Right atrium auricular region (tissue), 2 donors: Measurements from ENCODE around the gene KLC4. TPM values are rescaled to one million over a fixed set of nuclear protein-coding genes. Genes with fewer than 3 reads are reported as not detected.

Source experiments
- DNase-seq: peaks from one replicate; pipeline ENCODE4 v3.0.0-alpha.2; 2019; ENCODE audit warnings: low spot score
- H3K27ac ChIP-seq, 2 donors: fragments of 200-600 bp; sonication (generic); 1 replicate in 1 of 2; 2 replicates in 1 of 2; pipeline ENCODE4 v1.5.1; 2016 to 2019
- H3K27me3 ChIP-seq, 2 donors: fragments of 200-600 bp; sonication (generic); one replicate each; pipeline versions ENCODE4 v1.5.1 to v1.6.0; 2017 to 2019
- H3K36me3 ChIP-seq: fragments of 200-600 bp; sonication (generic); one replicate; pipeline ENCODE4 v1.5.1; 2016
- H3K4me1 ChIP-seq, 2 donors: fragments of 200-600 bp; sonication (generic); one replicate each; pipeline versions ENCODE4 v1.5.1 to v1.6.0; 2017 to 2019
- H3K4me3 ChIP-seq, 2 donors: fragments of 200-600 bp; sonication (generic); 1 replicate in 1 of 2; 2 replicates in 1 of 2; pipeline ENCODE4 v1.5.1; 2017 to 2019; ENCODE audit warnings: mild to moderate bottlenecking in 1 of 2, moderate library complexity in 1 of 2
- H3K9me3 ChIP-seq, 2 donors: fragments of 200-600 bp; sonication (generic); one replicate each; pipeline ENCODE4 v1.5.1; 2019
- total RNA-seq, 2 donors: library from RNA; depleted of rRNA; stranded (reverse); fragments of >200 nt; gene quantifications; one replicate each; pipeline ENCODE4 v1.1.0, GENCODE V29; 2016
- TF ChIP-seq, protein P1 (sequence below), 2 donors: fragments of 200-600 bp; sonication (generic); IDR thresholded peaks; one replicate each; pipeline ENCODE4 v1.5.1; 2019; ENCODE audit warnings: antibody characterized with exemption in 2 of 2

The KLC4 gene
- total RNA-seq, 2 donors from 2014 or later: 22.5 to 46.5 TPM

DNA sequence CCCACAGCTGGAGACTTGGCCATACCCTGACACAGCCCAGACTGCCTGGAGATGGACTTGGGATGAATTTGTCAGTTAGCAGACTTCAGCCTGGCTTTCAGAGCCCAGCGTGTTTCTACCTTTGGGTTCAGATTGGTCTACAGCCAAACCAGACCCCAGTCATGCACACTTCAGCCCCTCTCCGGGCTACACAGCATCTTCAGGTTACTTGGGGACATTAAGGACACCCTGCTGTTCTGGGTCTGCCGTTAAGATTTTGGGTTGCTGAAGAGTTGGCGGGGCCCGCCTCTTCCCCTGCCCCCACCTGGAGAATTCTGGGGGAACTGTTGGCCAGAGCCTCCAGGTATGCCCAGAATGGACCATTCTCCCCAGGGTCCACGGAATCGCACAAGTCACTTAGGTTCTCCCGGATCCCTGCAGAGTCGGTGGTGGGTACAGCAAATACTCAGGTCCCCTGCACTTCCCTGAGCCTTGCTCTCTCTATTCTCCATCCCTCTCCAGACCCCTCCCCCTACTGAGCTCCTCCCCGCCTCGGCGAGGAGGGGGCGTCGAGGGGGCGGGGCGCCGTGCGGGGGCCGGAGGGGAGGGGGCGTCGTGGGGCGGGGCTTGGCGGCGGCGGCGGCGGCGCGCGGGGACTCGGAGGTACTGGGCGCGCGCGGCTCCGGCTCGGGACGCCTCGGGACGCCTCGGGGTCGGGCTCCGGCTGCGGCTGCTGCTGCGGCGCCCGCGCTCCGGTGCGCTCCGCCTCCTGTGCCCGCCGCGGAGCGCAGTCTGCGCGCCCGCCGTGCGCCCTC lies 16.4 kb downstream of the KLC4 start, which contains the start of gene PTK7:
PTK7 (plus strand) TSS at position 645 of the 794 bp plus-strand sequence. CDS start 175 bp downstream, outside the sequence.
- peaks cover 31% of the 10 kb centered on the region for H3K36me3 ChIP-seq
- TF ChIP-seq, protein P1, sequence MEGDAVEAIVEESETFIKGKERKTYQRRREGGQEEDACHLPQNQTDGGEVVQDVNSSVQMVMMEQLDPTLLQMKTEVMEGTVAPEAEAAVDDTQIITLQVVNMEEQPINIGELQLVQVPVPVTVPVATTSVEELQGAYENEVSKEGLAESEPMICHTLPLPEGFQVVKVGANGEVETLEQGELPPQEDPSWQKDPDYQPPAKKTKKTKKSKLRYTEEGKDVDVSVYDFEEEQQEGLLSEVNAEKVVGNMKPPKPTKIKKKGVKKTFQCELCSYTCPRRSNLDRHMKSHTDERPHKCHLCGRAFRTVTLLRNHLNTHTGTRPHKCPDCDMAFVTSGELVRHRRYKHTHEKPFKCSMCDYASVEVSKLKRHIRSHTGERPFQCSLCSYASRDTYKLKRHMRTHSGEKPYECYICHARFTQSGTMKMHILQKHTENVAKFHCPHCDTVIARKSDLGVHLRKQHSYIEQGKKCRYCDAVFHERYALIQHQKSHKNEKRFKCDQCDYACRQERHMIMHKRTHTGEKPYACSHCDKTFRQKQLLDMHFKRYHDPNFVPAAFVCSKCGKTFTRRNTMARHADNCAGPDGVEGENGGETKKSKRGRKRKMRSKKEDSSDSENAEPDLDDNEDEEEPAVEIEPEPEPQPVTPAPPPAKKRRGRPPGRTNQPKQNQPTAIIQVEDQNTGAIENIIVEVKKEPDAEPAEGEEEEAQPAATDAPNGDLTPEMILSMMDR (IDR thresholded peaks at IDR 0.05): no peak
- H3K4me1 ChIP-seq: peaks cover 0 to 21% of the 10 kb centered on the region in 2 donors
- DNase-seq: no peak
- H3K27me3 ChIP-seq: no peaks in the 10 kb centered on the region
- no peak within 1 kb of the TSS for H3K27ac ChIP-seq
- H3K9me3 ChIP-seq: no peaks in the 10 kb centered on the region
- peak within 1 kb of the TSS; percentile 59 to 64 for H3K4me3 ChIP-seq

GRCh38 chr6:43076464-43077332 lies 17.3 kb downstream of the KLC4 start:
- Histone ChIP-seq H3K27ac (no peak overlapping the region), H3K27me3 (no peaks in the 10 kb centered on the region)
- no peak for DNase-seq

DNA sequence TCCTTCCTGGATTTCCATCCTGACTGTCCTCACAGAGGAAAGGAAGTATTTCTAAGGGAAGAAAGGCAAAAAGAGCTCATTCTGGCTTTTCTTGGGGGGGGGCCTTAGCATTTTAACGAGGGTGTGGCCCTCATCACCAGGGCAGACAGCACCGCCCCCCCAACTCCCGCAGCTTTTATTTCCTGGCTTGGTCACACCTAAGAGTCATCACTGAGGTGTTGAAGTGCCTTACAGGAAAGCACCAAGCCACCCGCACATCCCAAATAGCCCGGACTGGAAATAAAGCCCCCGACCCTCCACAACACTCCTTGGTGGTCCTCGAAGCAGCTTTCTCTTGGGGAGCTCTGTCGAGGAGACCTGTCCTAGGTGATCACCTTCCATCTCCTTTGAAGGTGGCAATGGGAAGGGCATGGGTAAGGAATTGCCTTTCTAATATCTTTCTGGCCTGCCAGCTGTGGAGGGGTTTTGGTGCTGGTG lies 17.9 kb downstream of the KLC4 start:
- Histone ChIP-seq H3K4me3 (peak overlapping the region; percentile 59 to 64), H3K4me1 (peaks cover 0 to 21% of the 10 kb centered on the region in 2 donors), H3K27me3 (no peaks in the 10 kb centered on the region), H3K36me3 (peaks cover 17% of the 10 kb centered on the region), H3K27ac (no peak overlapping the region), H3K9me3 (no peaks in the 10 kb centered on the region)
- TF ChIP-seq, protein P1 (IDR thresholded peaks at IDR 0.05): no peak
- no peak for DNase-seq

More at GRCh38 chr6:43076464-43077332, 17.3 kb downstream of the KLC4 start:
- Histone ChIP-seq H3K36me3 (peaks cover 24% of the 10 kb centered on the region), H3K9me3 (no peaks in the 10 kb centered on the region), H3K4me1 (peaks cover 0 to 21% of the 10 kb centered on the region in 2 donors), H3K4me3 (peak overlapping the region; percentile 59 to 64)
- TF ChIP-seq, protein P1 (IDR thresholded peaks at IDR 0.05): no peak

DNA sequence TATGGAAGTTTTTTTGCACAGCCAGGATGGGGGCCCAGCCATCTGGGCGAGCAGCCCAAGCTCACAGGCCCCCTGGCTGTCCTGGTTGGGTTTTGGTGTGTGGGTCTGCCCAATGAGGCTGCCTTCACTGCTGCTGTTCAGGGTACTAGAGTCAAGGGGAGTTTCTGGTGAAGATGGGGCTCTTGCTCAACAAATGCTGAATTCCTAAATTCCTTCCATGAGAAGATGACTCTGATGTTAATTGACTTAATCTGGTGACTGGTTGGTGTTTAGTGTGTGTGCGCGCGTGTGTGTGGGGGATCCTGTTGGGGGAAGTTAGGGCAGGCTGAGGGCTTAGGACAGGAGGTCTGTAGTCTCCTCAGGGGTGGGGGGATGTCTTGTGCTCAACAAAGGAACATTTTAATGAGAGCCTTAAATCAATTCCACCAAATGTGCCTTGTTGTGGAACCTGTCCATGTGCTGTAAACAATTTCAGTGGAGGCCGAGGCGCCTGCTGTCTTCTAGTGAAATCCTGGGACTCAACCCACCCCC lies 18.6 kb downstream of the KLC4 start:
- DNase-seq: no peak
- Histone ChIP-seq H3K36me3 (peaks cover 10% of the 10 kb centered on the region), H3K4me3 (no peak overlapping the region), H3K4me1 (peaks cover 0 to 21% of the 10 kb centered on the region in 2 donors), H3K27me3 (no peaks in the 10 kb centered on the region), H3K9me3 (no peaks in the 10 kb centered on the region), H3K27ac (no peak overlapping the region)
- TF ChIP-seq, protein P1 (IDR thresholded peaks at IDR 0.05): no peak

GRCh38 chr6:43078691-43079090 lies 19.3 kb downstream of the KLC4 start:
- H3K27me3 ChIP-seq: no peaks in the 10 kb centered on the region
- no peaks in the 10 kb centered on the region for H3K9me3 ChIP-seq
- H3K4me3 ChIP-seq: no peak overlapping the region
- no peak overlapping the region for H3K27ac ChIP-seq
- no peak for DNase-seq
- H3K4me1 ChIP-seq: peaks cover 0 to 21% of the 10 kb centered on the region in 2 donors
- peaks cover 4% of the 10 kb centered on the region for H3K36me3 ChIP-seq
- TF ChIP-seq, protein P1 (IDR thresholded peaks at IDR 0.05): no peak
